Skeletal muscle cell (primary cell): ENCODE data around the gene SLC10A7.

Experiments
- DNase-seq: peaks from one replicate; pipeline ENCODE4 v3.0.0-alpha.2; 2010; ENCODE audit warnings: low read depth
- H3K4me3 ChIP-seq: 2 replicates; pipeline ENCODE4 v1.5.1; 2011; ENCODE audit warnings: low read depth, mild to moderate bottlenecking, control low read depth, low read length, moderate library complexity

The SLC10A7 gene

GRCh38 chr4:146500216-146500615, 21.5 kb downstream of the SLC10A7 start:
- H3K4me3 ChIP-seq = no peak overlapping the region
- no peak for DNase-seq

- H3K4me3 ChIP-seq = no peak overlapping the region
- DNase-seq = no peak
Measured at GRCh38 chr4:146498291-146498690, 23.4 kb downstream of the SLC10A7 start.

GRCh38 chr4:146495269-146495668, 26.5 kb downstream of the SLC10A7 start:
- DNase-seq = no peak
- H3K4me3 ChIP-seq = no peak overlapping the region

GRCh38 chr4:146494143-146494542, 27.6 kb downstream of the SLC10A7 start:
- H3K4me3 ChIP-seq = no peak overlapping the region
- no peak for DNase-seq

- no peak overlapping the region for H3K4me3 ChIP-seq
- DNase-seq = no peak
Measured at GRCh38 chr4:146490106-146490505, 31.6 kb downstream of the SLC10A7 start.

- no peak overlapping the region for H3K4me3 ChIP-seq
- peak; percentile 11 for DNase-seq
Measured at GRCh38 chr4:146488495-146489174, 33.1 kb downstream of the SLC10A7 start.

- no peak for DNase-seq
- no peak overlapping the region for H3K4me3 ChIP-seq
Measured at GRCh38 chr4:146486565-146486964, 35.2 kb downstream of the SLC10A7 start.

GRCh38 chr4:146485968-146486367, 35.8 kb downstream of the SLC10A7 start:
- DNase-seq = no peak
- H3K4me3 ChIP-seq = no peak overlapping the region

GRCh38 chr4:146482788-146483187, 39.0 kb downstream of the SLC10A7 start:
- no peak overlapping the region for H3K4me3 ChIP-seq

GRCh38 chr4:146481246-146481645, 40.5 kb downstream of the SLC10A7 start:
- no peak for DNase-seq
- no peak overlapping the region for H3K4me3 ChIP-seq

More at GRCh38 chr4:146482788-146483187, 39.0 kb downstream of the SLC10A7 start:
- no peak for DNase-seq

GRCh38 chr4:146478009-146478408, 43.7 kb downstream of the SLC10A7 start:
- H3K4me3 ChIP-seq = no peak overlapping the region
- no peak for DNase-seq

GRCh38 chr4:146477054-146477453, 44.7 kb downstream of the SLC10A7 start:
- DNase-seq = no peak
- H3K4me3 ChIP-seq = no peak overlapping the region

GRCh38 chr4:146472404-146472803, 49.3 kb downstream of the SLC10A7 start:
- no peak overlapping the region for H3K4me3 ChIP-seq
- DNase-seq = no peak

GRCh38 chr4:146470604-146471003, 51.1 kb downstream of the SLC10A7 start:
- DNase-seq = no peak
- H3K4me3 ChIP-seq = no peak overlapping the region

GRCh38 chr4:146469022-146469421, 52.7 kb downstream of the SLC10A7 start:
- no peak for DNase-seq
- no peak overlapping the region for H3K4me3 ChIP-seq

- H3K4me3 ChIP-seq = no peak overlapping the region
- no peak for DNase-seq
Measured at GRCh38 chr4:146465628-146466027, 56.1 kb downstream of the SLC10A7 start.

GRCh38 chr4:146462251-146462650, 59.5 kb downstream of the SLC10A7 start:
- DNase-seq = no peak
- H3K4me3 ChIP-seq = no peak overlapping the region

GRCh38 chr4:146458594-146458993, 63.1 kb downstream of the SLC10A7 start:
- DNase-seq = no peak
- no peak overlapping the region for H3K4me3 ChIP-seq

GRCh38 chr4:146456681-146457080, 65.1 kb downstream of the SLC10A7 start:
- H3K4me3 ChIP-seq = no peak overlapping the region
- no peak for DNase-seq

- no peak overlapping the region for H3K4me3 ChIP-seq
- no peak for DNase-seq
Measured at GRCh38 chr4:146453181-146453807, 68.4 kb downstream of the SLC10A7 start.

GRCh38 chr4:146450524-146450923, 71.2 kb downstream of the SLC10A7 start:
- no peak overlapping the region for H3K4me3 ChIP-seq
- DNase-seq = no peak
